Pancreas (tissue), 10 donors: ENCODE measurements around the gene MTRFR. TPM values are rescaled to one million over a fixed set of nuclear protein-coding genes. Genes with fewer than 3 reads are reported as not detected.
"Not testable (repeated sequence)": the region's sequence is repeated elsewhere in the genome, so short reads cannot be mapped to it uniquely, and the experiment has no call there.

Experiments
- ATAC-seq, 4 donors: fragments of 200-7000 bp; cut with Tn5 transposase; one replicate each; pipeline versions ENCODE4 v1.8.0 to v1.9.1; 2020; ENCODE audit warnings: mild to moderate bottlenecking in 4 of 4, moderate library complexity in 4 of 4
- DNase-seq, 6 donors: peaks; one replicate each; pipeline ENCODE4 v3.0.0-alpha.2; 2020
- FAIRE-seq: peaks from 2 replicates; lab custom pipeline; 2012; peaks lifted over from hg19 to GRCh38; lab: Jason Lieb, UNC
- H3K27ac ChIP-seq, 4 donors: fragments of 200-600 bp; sonication (generic); 1 replicate in 3 of 4; 2 replicates in 1 of 4; pipeline versions ENCODE4 v1.5.0 to v1.8.0; 2020
- H3K27me3 ChIP-seq, 4 donors: fragments of 200-600 bp; one replicate each; pipeline ENCODE4 v1.8.0; 2021
- H3K36me3 ChIP-seq, 3 donors: fragments of 200-600 bp; sonication (generic) in 1 of 3; one replicate each; pipeline versions ENCODE4 v1.5.0 to v1.8.0; 2020 to 2021
- H3K4me1 ChIP-seq, 3 donors: fragments of 200-600 bp; one replicate each; pipeline ENCODE4 v1.8.0; 2021
- H3K4me3 ChIP-seq, 4 donors: fragments of 200-600 bp; sonication (generic) in 2 of 4; one replicate each; pipeline versions ENCODE4 v1.5.0 to v1.8.0; 2020 to 2021
- H3K9me3 ChIP-seq, 4 donors: fragments of 200-600 bp; one replicate each; pipeline ENCODE4 v1.8.0; 2021
- WGBS, 2 donors: extraction: QIAGEN DNeasy Blood & Tissue Kit; methylation state at CpG; one replicate each; pipeline ENCODE4 v1.1.7; 2013; 5-methylcytosine and 5-hydroxymethylcytosine counted together
- intact Hi-C, 3 donors: fragments of 100-400 bp; cut with DNase I; formaldehyde crosslinking; loops; one replicate each; pipeline versions ENCODE4 v1.11.1 to v1.14.2; 2022
- polyA plus RNA-seq, 2 donors: library from polyadenylated mRNA; stranded (reverse); fragments of 200-250 nt; gene quantifications; one replicate each; pipeline ENCODE4 v1.2.3, GENCODE V29; 2013
- total RNA-seq, 6 donors: library from RNA; stranded (reverse); fragmentation: NEBNext Ultra II Directional in 4 of 6; extraction: Animal tissue kit (Norgen Biotek cat#: 25700) in 4 of 6; gene quantifications; one replicate each; pipeline versions ENCODE4 v1.2.1 to v1.2.4, GENCODE V29; 2021 to 2023
- TF ChIP-seq, protein P1 (sequence below), 4 donors: fragments of 200-600 bp; sonication (generic) in 3 of 4; IDR thresholded peaks; one replicate each; pipeline versions ENCODE4 v1.5.0 to v1.8.0; 2021; ENCODE audit warnings: antibody characterized with exemption in 4 of 4
- donor health status: healthy with polysubstance abuse.
- donor health status: DM: no; HTN: no; CAD: no; lungs with moderate emphysema.
- donor health status: DM: no; HTN: no; CAD: no.
- donor health status: control.
- donor health status: control.
- donor health status: Bipolar disorder and iron deficiency.
- donor health status: DM: yes; HTN: yes; CAD: no.
- donor health status: DM: no; HTN: no; CAD: no.
- donor health status: DM: no; HTN: no; CAD: no.
- donor health status: DM: yes; HTN: yes; CAD: no.

MTRFR gene
- total and polyA plus RNA-seq, 8 donors = 2.9 to 8.4 (median 4.4) TPM

DNA sequence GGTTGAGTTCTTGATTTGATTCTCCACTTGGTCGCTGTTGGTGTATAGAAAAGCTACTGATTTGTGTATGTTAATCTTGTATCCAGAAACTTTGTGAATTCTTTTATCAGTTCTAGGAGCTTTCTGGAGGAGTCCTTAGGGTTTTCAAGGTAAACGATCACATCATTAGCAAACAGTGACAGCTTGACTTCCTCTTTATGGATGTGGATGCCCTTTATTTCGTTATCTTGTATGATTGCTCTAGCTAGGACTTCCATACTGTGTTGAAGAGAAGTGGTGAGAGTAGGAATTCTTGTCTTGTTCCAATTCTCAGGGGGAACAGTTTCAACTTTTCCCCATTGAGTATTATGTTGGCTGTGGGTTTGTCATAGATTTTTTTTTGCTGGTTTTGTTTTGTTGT is 12.4 kb downstream of the MTRFR start:
- FAIRE-seq (no peak), DNase-seq (no peak), ATAC-seq (no peak)
- Histone ChIP-seq H3K36me3 (no peaks in the 10 kb centered on the region), H3K4me3 (no peak overlapping the region), H3K27me3 (no peaks in the 10 kb centered on the region), H3K9me3 (no peaks in the 10 kb centered on the region), H3K4me1 (no peaks in the 10 kb centered on the region), H3K27ac (no peak overlapping the region)
- 88 to 91% methylated on average over 3 of the region's 3 CpGs for WGBS, 2 donors
- intact Hi-C loops = no loop called here
- TF ChIP-seq, protein P1, sequence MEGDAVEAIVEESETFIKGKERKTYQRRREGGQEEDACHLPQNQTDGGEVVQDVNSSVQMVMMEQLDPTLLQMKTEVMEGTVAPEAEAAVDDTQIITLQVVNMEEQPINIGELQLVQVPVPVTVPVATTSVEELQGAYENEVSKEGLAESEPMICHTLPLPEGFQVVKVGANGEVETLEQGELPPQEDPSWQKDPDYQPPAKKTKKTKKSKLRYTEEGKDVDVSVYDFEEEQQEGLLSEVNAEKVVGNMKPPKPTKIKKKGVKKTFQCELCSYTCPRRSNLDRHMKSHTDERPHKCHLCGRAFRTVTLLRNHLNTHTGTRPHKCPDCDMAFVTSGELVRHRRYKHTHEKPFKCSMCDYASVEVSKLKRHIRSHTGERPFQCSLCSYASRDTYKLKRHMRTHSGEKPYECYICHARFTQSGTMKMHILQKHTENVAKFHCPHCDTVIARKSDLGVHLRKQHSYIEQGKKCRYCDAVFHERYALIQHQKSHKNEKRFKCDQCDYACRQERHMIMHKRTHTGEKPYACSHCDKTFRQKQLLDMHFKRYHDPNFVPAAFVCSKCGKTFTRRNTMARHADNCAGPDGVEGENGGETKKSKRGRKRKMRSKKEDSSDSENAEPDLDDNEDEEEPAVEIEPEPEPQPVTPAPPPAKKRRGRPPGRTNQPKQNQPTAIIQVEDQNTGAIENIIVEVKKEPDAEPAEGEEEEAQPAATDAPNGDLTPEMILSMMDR (IDR thresholded peaks at IDR 0.05) = no peak

DNA sequence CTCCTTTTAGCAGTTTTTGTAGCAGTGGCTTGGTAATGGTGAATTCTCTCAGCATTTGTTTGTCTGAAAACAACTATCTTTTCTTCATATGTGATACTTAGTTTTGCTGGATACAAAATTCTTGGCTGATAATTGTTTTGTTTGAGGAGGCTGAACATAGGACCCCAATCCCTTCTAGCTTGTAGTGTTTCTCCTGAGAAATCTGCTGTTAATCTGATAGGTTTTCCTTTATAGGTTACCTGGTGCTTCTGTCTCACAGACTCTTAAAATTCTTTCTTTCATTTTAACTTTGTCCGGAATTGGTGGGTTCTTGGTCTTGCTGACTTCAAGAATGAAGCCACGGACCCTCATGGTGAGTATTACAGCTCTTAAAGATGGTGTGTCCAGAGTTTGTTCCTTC is 14.9 kb downstream of the MTRFR start:
- H3K9me3 ChIP-seq, H3K4me3 ChIP-seq, intact Hi-C loops, H3K27ac ChIP-seq, DNase-seq, H3K36me3 ChIP-seq, ATAC-seq, FAIRE-seq, H3K27me3 ChIP-seq: not testable (repeated sequence)
- WGBS, 2 donors = 94 to 97% methylated on average over 2 of the region's 2 CpGs
- H3K4me1 ChIP-seq = peaks cover 0 to 12% (median 4%) of the 10 kb centered on the region in 3 donors

DNA sequence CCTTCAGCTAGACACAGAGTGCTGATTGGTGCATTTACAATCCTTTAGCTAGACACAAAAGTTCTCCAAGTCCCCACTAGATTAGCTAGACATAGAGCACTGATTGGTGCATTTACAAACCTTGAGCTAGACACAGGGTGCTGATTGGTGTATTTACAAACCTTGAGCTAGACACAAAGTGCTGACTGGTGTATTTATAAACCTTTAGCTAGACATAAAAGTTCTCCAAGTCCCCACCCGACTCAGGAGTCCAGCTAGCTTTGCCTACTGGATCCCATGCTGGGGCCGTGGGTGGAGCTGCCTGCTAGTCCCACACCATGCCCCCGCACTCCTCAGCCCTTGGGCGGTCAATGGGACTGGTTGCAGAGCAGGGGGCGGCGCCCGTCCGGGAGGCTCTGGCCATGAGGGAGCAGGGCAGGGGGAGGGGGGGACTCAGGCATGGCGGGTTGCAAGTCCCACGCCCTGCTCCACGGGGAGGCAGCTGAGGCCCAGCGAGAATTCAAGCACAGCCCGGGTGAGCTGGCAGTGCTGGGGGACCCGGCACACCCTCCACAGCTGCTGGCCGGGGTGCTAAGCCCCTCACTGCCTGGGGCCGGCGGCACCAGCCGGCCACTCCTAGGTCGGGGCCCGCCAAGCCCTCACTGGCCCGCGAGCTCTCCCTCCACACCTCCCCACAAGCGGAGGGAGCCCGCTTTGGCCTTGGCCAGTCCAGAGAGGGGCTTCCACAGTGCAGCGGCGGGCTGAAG is 15.9 kb downstream of the MTRFR start:
- H3K36me3 ChIP-seq, intact Hi-C loops, ATAC-seq, FAIRE-seq, H3K27me3 ChIP-seq, H3K4me3 ChIP-seq, H3K27ac ChIP-seq, H3K9me3 ChIP-seq: not testable (repeated sequence)
- peak in 2 of 6 donors; percentile 49 to 67 for DNase-seq
- WGBS, 2 donors = 96 to 98% methylated on average over 25 to 26 of the region's 26 CpGs
- peaks cover 0 to 12% (median 4%) of the 10 kb centered on the region in 3 donors for H3K4me1 ChIP-seq

DNA sequence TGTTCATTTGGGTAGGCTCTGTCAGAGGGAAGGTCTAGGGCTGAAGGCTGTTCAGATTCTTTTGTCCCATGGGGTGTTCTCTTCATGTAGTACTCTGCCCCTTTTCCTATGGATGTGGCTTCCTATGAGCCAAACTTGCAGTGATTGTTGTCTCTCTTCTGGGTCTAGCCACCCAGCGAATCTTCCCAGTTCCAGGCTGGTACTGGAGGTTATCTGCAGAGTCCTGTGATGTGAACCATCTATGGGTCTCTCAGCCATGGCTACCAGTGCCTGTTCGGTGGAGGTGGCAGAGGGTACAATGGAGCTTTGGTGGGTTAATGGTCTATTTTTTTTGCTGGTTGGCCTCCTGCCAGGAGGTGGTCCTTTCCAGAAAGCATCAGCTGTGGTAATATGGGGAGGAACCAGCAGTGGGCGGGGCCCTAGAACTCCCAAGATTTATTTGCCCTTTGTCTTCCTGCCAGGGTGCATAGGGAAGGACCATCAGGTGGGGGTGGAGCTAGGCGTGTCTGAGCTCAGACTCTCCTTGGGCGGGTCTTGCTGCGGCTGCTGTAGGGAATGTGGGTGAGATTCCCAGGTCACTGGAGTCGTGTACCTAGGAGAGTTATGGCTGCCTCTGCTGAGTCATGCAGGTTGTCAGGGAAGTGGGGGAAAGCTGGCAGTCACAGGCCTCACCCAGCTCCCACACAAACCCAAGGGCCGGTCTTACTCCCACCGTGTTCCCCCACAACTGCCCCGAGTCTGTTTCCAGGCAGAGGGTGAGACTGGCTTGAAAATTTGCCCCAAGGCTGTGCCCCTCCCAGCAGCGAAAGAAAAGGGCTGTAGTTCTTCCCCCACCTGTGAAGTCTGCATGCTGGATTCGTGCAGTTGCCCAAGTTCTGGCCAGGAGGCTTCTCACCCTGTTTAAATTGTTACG is 17.5 kb downstream of the MTRFR start:
- H3K27ac ChIP-seq = peak overlapping the region in 1 of 4 donors; percentile 62
- FAIRE-seq (no peak), DNase-seq (peak in 4 of 6 donors; percentile 72 to 82 (median 77)), ATAC-seq (peak; percentile 75 to 84 (median 76))
- WGBS, 2 donors = 45 to 49% methylated on average over 13 of the region's 13 CpGs
- H3K4me1 ChIP-seq = peaks cover 0 to 12% (median 4%) of the 10 kb centered on the region in 3 donors
- H3K9me3 ChIP-seq = no peaks in the 10 kb centered on the region
- no peak overlapping the region for H3K4me3 ChIP-seq
- H3K27me3 ChIP-seq = no peaks in the 10 kb centered on the region
- TF ChIP-seq, protein P1 (IDR thresholded peaks at IDR 0.05) = no peak
- H3K36me3 ChIP-seq = peaks cover 0 to 12% (median 12%) of the 10 kb centered on the region in 3 donors
- intact Hi-C loops = no loop called here

- Histone ChIP-seq H3K9me3 (no peaks in the 10 kb centered on the region), H3K27me3 (no peaks in the 10 kb centered on the region), H3K36me3 (peaks cover 0 to 18% (median 12%) of the 10 kb centered on the region in 3 donors), H3K4me3 (no peak overlapping the region), H3K27ac (peak overlapping the region in 1 of 4 donors; percentile 62), H3K4me1 (peaks cover 0 to 12% (median 4%) of the 10 kb centered on the region in 3 donors)
- TF ChIP-seq, protein P1 (IDR thresholded peaks at IDR 0.05) = no peak
- intact Hi-C loops = no loop called here
- WGBS, 2 donors = 82 to 85% methylated on average over 8 of the region's 8 CpGs
- no peak for DNase-seq
- ATAC-seq = no peak
- no peak for FAIRE-seq
These were observed 18.3 kb downstream of the MTRFR start for GRCh38 chr12:123251403-123252076.

DNA sequence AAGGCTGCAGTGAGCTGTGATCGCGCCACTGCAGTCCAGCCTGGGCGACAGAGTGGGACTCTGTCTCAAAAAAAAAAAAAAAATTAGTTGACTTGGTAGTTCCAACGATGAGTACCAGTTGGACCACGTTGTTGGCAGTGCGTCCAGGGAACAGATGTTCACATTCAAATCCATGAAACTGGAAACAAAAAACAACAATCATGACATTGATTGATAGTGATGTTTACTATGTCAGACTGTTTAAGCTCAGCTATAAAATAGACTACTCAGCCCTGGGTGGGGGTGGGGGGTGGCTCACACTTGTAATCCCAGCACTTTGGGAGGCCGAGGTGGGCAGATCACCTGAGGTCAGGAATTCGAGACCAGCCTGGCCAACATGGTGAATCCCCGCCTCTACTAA is 19.1 kb downstream of the MTRFR start:
- FAIRE-seq, H3K27me3 ChIP-seq, ATAC-seq, H3K4me3 ChIP-seq, intact Hi-C loops, H3K9me3 ChIP-seq, DNase-seq, H3K27ac ChIP-seq: not testable (repeated sequence)
- H3K36me3 ChIP-seq = peaks cover 0 to 26% (median 12%) of the 10 kb centered on the region in 3 donors
- WGBS, 2 donors = 64 to 68% methylated on average over 9 of the region's 9 CpGs
- peaks cover 0 to 12% (median 4%) of the 10 kb centered on the region in 3 donors for H3K4me1 ChIP-seq
